Fibroblast of lung (primary cell): ENCODE results near the gene SLC25A27. TPM values are rescaled to one million over a fixed set of nuclear protein-coding genes. Genes with fewer than 3 reads are reported as not detected.

Source experiments
- DNase-seq, 2 donors: peaks; one replicate each; pipeline versions ENCODE4 v3.0.0 to v3.0.0-alpha.2; 2010; ENCODE audit warnings: low read depth in 2 of 2
- H2AFZ ChIP-seq: 2 replicates; pipeline ENCODE4 v1.5.1; 2012; ENCODE audit warnings: low read length, control low read depth, inconsistent platforms
- H3K27ac ChIP-seq: 2 replicates; pipeline ENCODE4 v1.5.1; 2011; ENCODE audit warnings: low read length, control low read depth; ENCODE audit not compliant: insufficient read depth
- H3K27me3 ChIP-seq: 2 replicates; pipeline ENCODE4 v1.5.1; 2011; ENCODE audit warnings: mild to moderate bottlenecking, low read length; ENCODE audit not compliant: control insufficient read depth, insufficient read depth
- H3K36me3 ChIP-seq: 2 replicates; pipeline ENCODE4 v1.5.1; 2011; ENCODE audit warnings: low read length; ENCODE audit not compliant: control insufficient read depth, insufficient read depth
- H3K4me1 ChIP-seq: 2 replicates; pipeline ENCODE4 v1.5.1; 2011; ENCODE audit warnings: low read length; ENCODE audit not compliant: control insufficient read depth, insufficient read depth; ENCODE audit errors: extremely low read depth
- H3K4me2 ChIP-seq: 2 replicates; pipeline ENCODE4 v1.5.1; 2011; ENCODE audit warnings: low read length, control low read depth; ENCODE audit not compliant: insufficient read depth; ENCODE audit errors: extremely low read depth
- H3K4me3 ChIP-seq, 4 experiments: fragments of 200-600 bp in 1 of 4; sonication (generic) in 1 of 4; replicated peaks in 1 of 4; 2 replicates each; pipeline ENCODE4 v1.5.1; 2011 to 2016; ENCODE audit warnings: low read length in 4 of 4, low read depth in 3 of 4, mild to moderate bottlenecking in 3 of 4, control low read depth in 2 of 4, inconsistent platforms in 1 of 4, mixed read lengths in 1 of 4; ENCODE audit not compliant: insufficient read depth in 1 of 4; ENCODE audit errors: control extremely low read depth in 1 of 4
- H3K79me2 ChIP-seq: 2 replicates; pipeline ENCODE4 v1.5.1; 2012; ENCODE audit warnings: mild to moderate bottlenecking, low read length, inconsistent platforms; ENCODE audit not compliant: control insufficient read depth, insufficient read depth
- H3K9ac ChIP-seq: 2 replicates; pipeline ENCODE4 v1.5.1; 2011; ENCODE audit warnings: mild to moderate bottlenecking, low read length, control low read depth; ENCODE audit not compliant: insufficient read depth
- H3K9me3 ChIP-seq: 2 replicates; pipeline ENCODE4 v1.5.1; 2012; ENCODE audit warnings: low read depth, low read length; ENCODE audit not compliant: control insufficient read depth, insufficient read depth
- H4K20me1 ChIP-seq: 2 replicates; pipeline ENCODE4 v1.5.1; 2011; ENCODE audit warnings: low read length; ENCODE audit not compliant: control insufficient read depth, insufficient read depth; ENCODE audit errors: extremely low read depth
- EZH2 ChIP-seq: IDR thresholded peaks from 2 replicates; pipeline ENCODE4 v1.5.1; 2012; ENCODE audit warnings: low read length, control low read depth, mild to moderate bottlenecking; ENCODE audit errors: missing control alignments
- polyA plus RNA-seq, 2 donors: library from polyadenylated mRNA; depleted of rRNA in 1 of 2; stranded (reverse) in 1 of 2; unstranded in 1 of 2; fragments of >200 nt; gene quantifications; 2 replicates each; pipeline ENCODE4 v1.2.1, GENCODE V29; 2011 to 2012; ENCODE audit warnings: missing spikeins in 1 of 2
- total RNA-seq: library from RNA; depleted of rRNA; stranded (reverse); fragments of >200 nt; gene quantifications from 2 replicates; pipeline ENCODE4 v1.2.1, GENCODE V29; 2014
- TF ChIP-seq, protein P1 (sequence below), 2 donors: IDR thresholded peaks in 1 of 2; conservative IDR thresholded peaks in 1 of 2; 1 replicate in 1 of 2; 2 replicates in 1 of 2; pipeline ENCODE4 v1.5.1; 2011 to 2012; ENCODE audit warnings: low read length in 2 of 2, control low read depth in 1 of 2, inconsistent platforms in 1 of 2, low read depth in 1 of 2, mild to moderate bottlenecking in 1 of 2

Gene SLC25A27
- total and polyA plus RNA-seq, 2 donors (not counting 1 experiment from before 2014, with no cell fraction given): 5.2 to 18.7 TPM

GRCh38 chr6:46637933-46638332, 14.8 kb upstream of the SLC25A27 start:
- no peak overlapping the region for H3K4me2 ChIP-seq
- H4K20me1 ChIP-seq: no peaks in the 10 kb centered on the region
- no peaks in the 10 kb centered on the region for H3K27me3 ChIP-seq
- H3K9me3 ChIP-seq: no peaks in the 10 kb centered on the region
- H3K36me3 ChIP-seq: no peaks in the 10 kb centered on the region
- H3K27ac ChIP-seq: no peak overlapping the region
- no peak overlapping the region for H2AFZ ChIP-seq
- H3K79me2 ChIP-seq: no peaks in the 10 kb centered on the region
- no peak overlapping the region for H3K4me3 ChIP-seq
- H3K9ac ChIP-seq: no peak overlapping the region
- TF ChIP-seq EZH2: no peak
- TF ChIP-seq, protein P1, sequence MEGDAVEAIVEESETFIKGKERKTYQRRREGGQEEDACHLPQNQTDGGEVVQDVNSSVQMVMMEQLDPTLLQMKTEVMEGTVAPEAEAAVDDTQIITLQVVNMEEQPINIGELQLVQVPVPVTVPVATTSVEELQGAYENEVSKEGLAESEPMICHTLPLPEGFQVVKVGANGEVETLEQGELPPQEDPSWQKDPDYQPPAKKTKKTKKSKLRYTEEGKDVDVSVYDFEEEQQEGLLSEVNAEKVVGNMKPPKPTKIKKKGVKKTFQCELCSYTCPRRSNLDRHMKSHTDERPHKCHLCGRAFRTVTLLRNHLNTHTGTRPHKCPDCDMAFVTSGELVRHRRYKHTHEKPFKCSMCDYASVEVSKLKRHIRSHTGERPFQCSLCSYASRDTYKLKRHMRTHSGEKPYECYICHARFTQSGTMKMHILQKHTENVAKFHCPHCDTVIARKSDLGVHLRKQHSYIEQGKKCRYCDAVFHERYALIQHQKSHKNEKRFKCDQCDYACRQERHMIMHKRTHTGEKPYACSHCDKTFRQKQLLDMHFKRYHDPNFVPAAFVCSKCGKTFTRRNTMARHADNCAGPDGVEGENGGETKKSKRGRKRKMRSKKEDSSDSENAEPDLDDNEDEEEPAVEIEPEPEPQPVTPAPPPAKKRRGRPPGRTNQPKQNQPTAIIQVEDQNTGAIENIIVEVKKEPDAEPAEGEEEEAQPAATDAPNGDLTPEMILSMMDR (conservative IDR thresholded peaks at IDR 0.05 in 1 of 2, IDR thresholded peaks at IDR 0.05 in 1 of 2; ENCODE audit: low read depth in 1 of 2, low read length in 2 of 2): no peak
- no peaks in the 10 kb centered on the region for H3K4me1 ChIP-seq
- no peak for DNase-seq

- no peak for DNase-seq
- H3K4me1 ChIP-seq: no peaks in the 10 kb centered on the region
- TF ChIP-seq, protein P1 (conservative IDR thresholded peaks at IDR 0.05 in 1 of 2, IDR thresholded peaks at IDR 0.05 in 1 of 2; ENCODE audit: low read depth in 1 of 2, low read length in 2 of 2): no peak
- no peak for TF ChIP-seq EZH2
- H3K36me3 ChIP-seq: no peaks in the 10 kb centered on the region
- no peak overlapping the region for H3K4me2 ChIP-seq
- H3K4me3 ChIP-seq: no peak overlapping the region
- H3K9ac ChIP-seq: no peak overlapping the region
- no peak overlapping the region for H2AFZ ChIP-seq
- H3K27ac ChIP-seq: no peak overlapping the region
- no peaks in the 10 kb centered on the region for H3K9me3 ChIP-seq
- no peaks in the 10 kb centered on the region for H3K27me3 ChIP-seq
- H3K79me2 ChIP-seq: no peaks in the 10 kb centered on the region
- H4K20me1 ChIP-seq: no peaks in the 10 kb centered on the region
Measured at GRCh38 chr6:46638650-46639049, 14.1 kb upstream of the SLC25A27 start.

- Histone ChIP-seq H3K27ac (no peak overlapping the region), H3K4me3 (no peak overlapping the region), H3K27me3 (no peaks in the 10 kb centered on the region), H3K79me2 (no peaks in the 10 kb centered on the region), H3K4me2 (no peak overlapping the region), H3K36me3 (no peaks in the 10 kb centered on the region), H3K9me3 (no peaks in the 10 kb centered on the region), H3K9ac (no peak overlapping the region), H3K4me1 (no peaks in the 10 kb centered on the region), H4K20me1 (no peaks in the 10 kb centered on the region), H2AFZ (no peak overlapping the region)
- no peak for DNase-seq
- TF ChIP-seq, protein P1 (conservative IDR thresholded peaks at IDR 0.05 in 1 of 2, IDR thresholded peaks at IDR 0.05 in 1 of 2; ENCODE audit: low read depth in 1 of 2, low read length in 2 of 2): no peak
- TF ChIP-seq EZH2: no peak
Measured at GRCh38 chr6:46642928-46643751, 9.6 kb upstream of the SLC25A27 start.
